DOHH2 (cell line): ENCODE data around the gene NFIX.
A peak's percentile ranks its signal among the peaks of the same experiment; 100 is the strongest.

Experiments
- H3F3A ChIP-seq: fragments of 200-600 bp; sonication (generic), shearing (Covaris generic); 2 replicates; pipeline ENCODE4 v1.6.0; 2016; ENCODE audit warnings: antibody characterized with exemption, mild to moderate bottlenecking; ENCODE audit not compliant: control insufficient read depth, insufficient read depth
- H3K27ac ChIP-seq: fragments of 200-600 bp; sonication (generic); 2 replicates; pipeline ENCODE4 v1.5.1; 2014; ENCODE audit warnings: low read depth, mild to moderate bottlenecking, low read length, moderate library complexity
- H3K27me3 ChIP-seq: fragments of 200-600 bp; sonication (generic); 2 replicates; pipeline ENCODE4 v1.6.1; 2014; ENCODE audit warnings: mild to moderate bottlenecking, low read length, mixed read lengths; ENCODE audit not compliant: control insufficient read depth
- H3K36me3 ChIP-seq: fragments of 200-600 bp; sonication (generic); 2 replicates; pipeline ENCODE4 v1.6.1; 2014; ENCODE audit warnings: mild to moderate bottlenecking, low read length, moderate library complexity, mixed read lengths; ENCODE audit not compliant: control insufficient read depth
- H3K4me1 ChIP-seq: fragments of 200-600 bp; sonication (generic); 2 replicates; pipeline ENCODE4 v1.6.1; 2014; ENCODE audit warnings: mild to moderate bottlenecking, low read length, mixed read lengths; ENCODE audit not compliant: control insufficient read depth
- H3K4me2 ChIP-seq: fragments of 200-600 bp; sonication (generic); 2 replicates; pipeline ENCODE4 v1.6.0; 2014; ENCODE audit warnings: mild to moderate bottlenecking, low read length, moderate library complexity
- H3K4me3 ChIP-seq: fragments of 200-600 bp; sonication (generic); 2 replicates; pipeline ENCODE4 v1.5.1; 2014; ENCODE audit warnings: mild to moderate bottlenecking, low read length, mixed read lengths
- H3K79me2 ChIP-seq: fragments of 200-600 bp; sonication (generic); 2 replicates; pipeline ENCODE4 v1.6.1; 2014; ENCODE audit warnings: mild to moderate bottlenecking, low read length, mixed read lengths; ENCODE audit not compliant: control insufficient read depth
- H3K9me2 ChIP-seq: fragments of 200-600 bp; sonication (generic); replicated peaks from 2 replicates; pipeline ENCODE4 v1.6.1; 2014; ENCODE audit warnings: mild to moderate bottlenecking, low read length, mixed read lengths; ENCODE audit not compliant: control insufficient read depth
- H3K9me3 ChIP-seq: fragments of 200-600 bp; sonication (generic); 2 replicates; pipeline ENCODE4 v1.6.1; 2014; ENCODE audit warnings: antibody characterized with exemption, low read length, mixed read lengths; ENCODE audit not compliant: control insufficient read depth, insufficient read depth
- H4K20me1 ChIP-seq: fragments of 200-600 bp; sonication (generic); 2 replicates; pipeline ENCODE4 v1.6.0; 2014; ENCODE audit warnings: low read depth, mild to moderate bottlenecking, antibody characterized with exemption, low read length, moderate library complexity; ENCODE audit not compliant: control insufficient read depth, insufficient read depth
- CTCF ChIP-seq: fragments of 200-600 bp; sonication (generic); IDR thresholded peaks from one replicate; pipeline ENCODE4 v1.5.1; 2014; ENCODE audit warnings: antibody characterized with exemption, mild to moderate bottlenecking, low read depth, low read length; ENCODE audit not compliant: poor library complexity, severe bottlenecking
- EZH2phosphoT487 ChIP-seq: fragments of 200-600 bp; sonication (generic); IDR thresholded peaks from 2 replicates; pipeline ENCODE4 v1.6.1; 2017; ENCODE audit warnings: borderline replicate concordance, mild to moderate bottlenecking, antibody characterized with exemption, low read length, moderate library complexity, mixed read lengths

NFIX gene

GRCh38 chr19:13022111-13022858 lies 27.0 kb downstream of the NFIX start:
- H3K9me2 ChIP-seq: no peaks in the 10 kb centered on the region
- H3K27ac ChIP-seq: no peak overlapping the region
- H3K4me3 ChIP-seq: no peak overlapping the region
- peaks cover 65% of the 10 kb centered on the region for H3K27me3 ChIP-seq
- no peaks in the 10 kb centered on the region for H4K20me1 ChIP-seq
- no peaks in the 10 kb centered on the region for H3K79me2 ChIP-seq
- no peak overlapping the region for H3K4me2 ChIP-seq
- no peaks in the 10 kb centered on the region for H3F3A ChIP-seq
- no peaks in the 10 kb centered on the region for H3K9me3 ChIP-seq
- H3K36me3 ChIP-seq: no peaks in the 10 kb centered on the region
- H3K4me1 ChIP-seq: peaks cover 6% of the 10 kb centered on the region; the same call in 1 of the 2 replicates
- TF ChIP-seq EZH2phosphoT487 (no peak), CTCF (no peak)

DNA sequence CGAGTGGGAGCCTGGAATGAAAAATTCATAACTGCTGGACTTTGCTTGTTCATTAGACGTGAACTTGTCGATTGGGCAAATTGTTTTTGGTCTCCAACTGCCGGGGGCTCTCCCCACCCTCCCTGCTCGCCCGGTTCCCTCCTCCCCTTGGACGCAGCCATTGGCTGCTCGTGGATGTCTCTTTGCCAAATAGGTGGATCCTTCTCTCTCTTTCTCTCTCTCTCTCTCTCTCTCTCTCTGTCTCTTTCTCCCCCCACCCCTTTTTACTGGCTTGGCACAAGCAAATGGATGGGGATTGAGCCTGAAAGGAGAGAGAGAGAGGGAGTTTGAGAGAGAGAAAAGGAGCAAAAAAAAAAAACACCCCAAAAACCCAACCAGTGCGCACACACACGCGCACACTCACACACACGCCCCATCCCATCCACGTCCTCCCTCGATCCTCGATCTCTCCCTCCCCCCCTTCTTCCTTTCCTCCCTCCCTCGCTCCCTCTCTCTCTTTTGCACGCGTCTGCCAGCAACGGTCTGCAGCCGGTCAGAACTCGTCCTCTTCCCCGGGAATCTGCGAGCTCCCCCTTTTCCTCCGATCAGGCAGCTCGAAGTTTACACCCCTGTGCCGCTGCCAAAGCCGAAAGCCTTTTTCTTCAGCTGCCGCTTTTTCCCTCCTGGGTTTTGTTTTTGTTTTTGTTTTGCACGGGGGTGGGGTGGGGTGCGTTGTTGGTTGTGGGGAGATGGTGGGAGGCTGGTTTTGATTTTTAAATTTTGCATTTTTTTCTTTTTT lies 27.8 kb downstream of the NFIX start:
- H3K4me3 ChIP-seq: no peak overlapping the region
- no peak; the same call in 1 of the 2 replicates for TF ChIP-seq EZH2phosphoT487
- no peak for TF ChIP-seq CTCF
- H3F3A ChIP-seq: no peaks in the 10 kb centered on the region
- no peaks in the 10 kb centered on the region for H3K36me3 ChIP-seq
- H4K20me1 ChIP-seq: no peaks in the 10 kb centered on the region
- peak overlapping the region; percentile 26; the same call in 1 of the 2 replicates for H3K4me2 ChIP-seq
- no peak overlapping the region for H3K27ac ChIP-seq
- no peaks in the 10 kb centered on the region for H3K9me2 ChIP-seq
- no peaks in the 10 kb centered on the region for H3K9me3 ChIP-seq
- H3K4me1 ChIP-seq: peaks cover 6% of the 10 kb centered on the region; the same call in 1 of the 2 replicates
- no peaks in the 10 kb centered on the region for H3K79me2 ChIP-seq
- peaks cover 65% of the 10 kb centered on the region for H3K27me3 ChIP-seq

GRCh38 chr19:13023656-13024055 lies 28.4 kb downstream of the NFIX start:
- TF ChIP-seq CTCF (no peak), EZH2phosphoT487 (no peak)
- Histone ChIP-seq H3K27me3 (peaks cover 62% of the 10 kb centered on the region), H3K4me2 (peak overlapping the region; percentile 26; the same call in 1 of the 2 replicates), H3F3A (no peaks in the 10 kb centered on the region), H3K79me2 (no peaks in the 10 kb centered on the region), H3K4me3 (no peak overlapping the region), H3K27ac (no peak overlapping the region), H3K36me3 (no peaks in the 10 kb centered on the region), H3K4me1 (peaks cover 6% of the 10 kb centered on the region; the same call in 1 of the 2 replicates), H4K20me1 (no peaks in the 10 kb centered on the region), H3K9me3 (no peaks in the 10 kb centered on the region), H3K9me2 (no peaks in the 10 kb centered on the region)
